Right lobe of liver (tissue), 4 donors: ENCODE results near the gene VPS52.

ENCODE experiments used
- CTCF ChIP-seq, 4 donors: fragments of 200-600 bp in 3 of 4; fragments of 450-650 bp in 1 of 4; IDR thresholded peaks; one replicate each; pipeline versions ENCODE4 v1.5.1 to v1.8.0; 2016 to 2022; ENCODE audit warnings: antibody characterized with exemption in 4 of 4, mild to moderate bottlenecking in 2 of 4
- POLR2A ChIP-seq: fragments of 450-650 bp; IDR thresholded peaks from one replicate; pipeline ENCODE4 v1.6.1; 2017; ENCODE audit warnings: antibody characterized with exemption, mild to moderate bottlenecking
- donor health status: DM: no; HTN: no; CAD: no.
- donor health status: DM: no; HTN: no; CAD: no.
- donor health status: DM: no; HTN: yes; CAD: no.

GRCh38 chr6:33243476-33243875, 28.2 kb downstream of the VPS52 start:
- no peak for TF ChIP-seq CTCF (IDR thresholded peaks at IDR 0.05)
- no peak for TF ChIP-seq POLR2A
